ENCODE data around the gene CDKL5.
A peak's percentile ranks its signal among the peaks of the same experiment; 100 is the strongest.

CDKL5 gene

DNA sequence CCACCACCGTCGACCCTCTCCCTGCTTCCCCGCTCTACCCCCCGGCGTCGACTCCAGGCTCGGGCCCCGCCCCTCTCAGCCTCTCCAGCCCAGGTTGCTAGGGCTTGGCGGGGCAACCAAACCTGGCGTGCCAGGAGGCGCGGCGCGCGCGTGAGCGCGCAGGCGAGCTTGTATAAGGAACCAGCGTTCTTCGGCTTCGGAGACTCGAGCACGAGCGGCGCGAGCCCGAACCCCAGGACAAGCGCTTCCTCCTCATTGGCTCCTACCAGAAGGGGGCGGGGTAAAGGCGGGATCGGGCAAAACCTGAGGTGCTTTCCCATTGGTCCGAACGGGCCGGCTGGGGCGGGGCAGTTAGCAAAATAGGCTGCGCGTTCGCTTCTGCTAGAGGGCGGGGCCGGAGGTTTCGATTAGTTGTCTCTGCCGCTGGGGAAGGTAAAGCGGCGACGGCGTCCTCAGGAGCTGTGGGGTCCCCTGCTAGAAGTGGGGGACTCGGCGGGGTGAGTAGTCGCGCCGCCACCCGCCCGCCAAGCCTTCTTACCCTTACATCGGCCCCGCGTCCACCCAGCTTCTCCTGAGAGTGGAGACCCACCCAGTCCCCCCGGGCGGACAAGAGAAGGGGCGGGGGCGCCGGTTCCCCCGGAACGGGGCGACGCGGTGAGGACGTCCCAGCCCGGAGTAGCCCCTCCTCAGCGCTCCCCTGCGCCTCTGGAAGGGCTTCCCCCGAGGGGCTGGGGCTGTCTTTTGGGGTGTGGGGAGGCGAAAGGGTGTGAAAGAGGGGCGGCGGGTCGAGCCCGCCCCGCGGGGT is at the start of gene CDKL5:
Gene CDKL5 (plus strand): TSS at position 410 of the 805 bp plus-strand sequence. CDS start 81,489 bp downstream, outside the sequence.
- H3K4me3 ChIP-seq (ENCODE audit: low read length) = peak within 1 kb of the TSS; percentile 67
- peak; percentile 94 for DNase-seq (ENCODE audit: low read depth)
- TF ChIP-seq, protein P1, sequence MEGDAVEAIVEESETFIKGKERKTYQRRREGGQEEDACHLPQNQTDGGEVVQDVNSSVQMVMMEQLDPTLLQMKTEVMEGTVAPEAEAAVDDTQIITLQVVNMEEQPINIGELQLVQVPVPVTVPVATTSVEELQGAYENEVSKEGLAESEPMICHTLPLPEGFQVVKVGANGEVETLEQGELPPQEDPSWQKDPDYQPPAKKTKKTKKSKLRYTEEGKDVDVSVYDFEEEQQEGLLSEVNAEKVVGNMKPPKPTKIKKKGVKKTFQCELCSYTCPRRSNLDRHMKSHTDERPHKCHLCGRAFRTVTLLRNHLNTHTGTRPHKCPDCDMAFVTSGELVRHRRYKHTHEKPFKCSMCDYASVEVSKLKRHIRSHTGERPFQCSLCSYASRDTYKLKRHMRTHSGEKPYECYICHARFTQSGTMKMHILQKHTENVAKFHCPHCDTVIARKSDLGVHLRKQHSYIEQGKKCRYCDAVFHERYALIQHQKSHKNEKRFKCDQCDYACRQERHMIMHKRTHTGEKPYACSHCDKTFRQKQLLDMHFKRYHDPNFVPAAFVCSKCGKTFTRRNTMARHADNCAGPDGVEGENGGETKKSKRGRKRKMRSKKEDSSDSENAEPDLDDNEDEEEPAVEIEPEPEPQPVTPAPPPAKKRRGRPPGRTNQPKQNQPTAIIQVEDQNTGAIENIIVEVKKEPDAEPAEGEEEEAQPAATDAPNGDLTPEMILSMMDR (conservative IDR thresholded peaks at IDR 0.05; ENCODE audit: low read length) = no peak

DNA sequence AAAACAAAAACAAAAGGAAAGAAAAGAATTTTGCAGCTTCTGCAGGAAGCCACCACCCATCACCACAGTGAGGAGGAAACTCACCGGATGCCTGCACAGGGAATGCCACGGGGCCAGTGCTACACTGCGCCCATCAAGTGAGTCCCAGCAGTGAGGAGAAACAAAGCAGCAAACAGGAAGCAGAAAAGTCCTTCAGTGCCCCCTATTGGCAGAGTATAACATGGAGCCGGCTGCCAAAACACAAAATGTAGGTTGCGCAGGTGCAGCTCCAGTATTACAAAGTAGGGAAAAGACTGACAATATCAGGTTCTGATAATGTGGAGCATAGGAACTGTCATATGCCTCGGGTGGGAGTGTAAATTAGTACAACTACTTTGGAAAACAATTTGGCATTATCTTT is 47.6 kb upstream of the CDKL5 start:
- H3K4me3 ChIP-seq (ENCODE audit: low read length) = no peak overlapping the region
- peak; percentile 18 for DNase-seq (ENCODE audit: low read depth)
- TF ChIP-seq, protein P1 (conservative IDR thresholded peaks at IDR 0.05; ENCODE audit: low read length) = peak; percentile 58

DNA sequence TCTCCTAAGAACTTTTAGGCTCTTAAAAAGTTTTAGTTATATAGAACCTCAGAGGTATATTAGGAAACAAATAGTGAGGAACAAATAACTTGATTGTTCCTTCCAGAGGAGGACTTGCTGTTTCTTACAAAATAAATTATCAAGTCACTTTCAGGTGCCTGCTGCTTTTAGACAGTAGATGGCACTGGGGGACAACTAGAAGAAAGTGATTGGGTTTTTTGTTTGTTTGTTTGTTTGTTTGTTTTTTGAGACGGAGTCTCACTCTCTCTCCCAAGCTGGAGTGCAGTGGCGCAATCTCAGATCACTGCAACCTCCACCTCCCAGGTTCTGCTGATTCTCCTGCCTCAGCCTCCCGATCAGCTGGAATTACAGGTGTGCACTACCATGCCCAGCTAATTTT is 35.4 kb upstream of the CDKL5 start:
- H3K4me3 ChIP-seq (ENCODE audit: low read length) = no peak overlapping the region
- TF ChIP-seq, protein P1 (conservative IDR thresholded peaks at IDR 0.05; ENCODE audit: low read length) = no peak
- no peak for DNase-seq (ENCODE audit: low read depth)

DNA sequence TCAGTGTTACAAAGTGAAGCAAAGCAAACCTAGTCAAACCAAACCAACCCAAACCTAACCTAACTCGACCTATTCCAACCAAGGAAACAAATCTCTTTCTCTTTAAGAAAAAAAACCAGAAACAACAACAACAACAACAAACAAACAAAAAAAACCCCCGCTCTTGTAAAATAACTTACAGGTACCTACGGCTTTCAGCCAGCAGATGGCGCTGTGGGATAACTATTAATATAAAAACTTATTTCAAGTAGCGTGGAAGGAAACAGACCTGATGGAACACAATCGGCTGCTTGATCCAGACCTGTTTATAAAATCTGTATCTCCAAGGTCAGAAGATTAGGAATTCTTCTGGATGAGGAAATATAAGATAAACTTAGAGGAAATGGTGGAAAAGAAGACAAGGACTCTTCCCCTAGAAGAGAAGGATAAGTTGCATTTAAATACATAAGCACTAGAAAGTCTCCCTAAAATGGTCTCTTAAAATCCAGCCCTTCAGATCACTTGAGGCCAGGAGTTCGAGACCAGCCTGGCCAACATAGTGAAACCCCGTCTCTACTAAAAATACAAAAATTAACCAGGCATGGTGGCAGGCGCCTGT is 34.4 kb upstream of the CDKL5 start:
- TF ChIP-seq, protein P1 (conservative IDR thresholded peaks at IDR 0.05; ENCODE audit: low read length) = peak; percentile 64
- peak; percentile 48 for DNase-seq (ENCODE audit: low read depth)
- H3K4me3 ChIP-seq (ENCODE audit: low read length) = no peak overlapping the region

DNA sequence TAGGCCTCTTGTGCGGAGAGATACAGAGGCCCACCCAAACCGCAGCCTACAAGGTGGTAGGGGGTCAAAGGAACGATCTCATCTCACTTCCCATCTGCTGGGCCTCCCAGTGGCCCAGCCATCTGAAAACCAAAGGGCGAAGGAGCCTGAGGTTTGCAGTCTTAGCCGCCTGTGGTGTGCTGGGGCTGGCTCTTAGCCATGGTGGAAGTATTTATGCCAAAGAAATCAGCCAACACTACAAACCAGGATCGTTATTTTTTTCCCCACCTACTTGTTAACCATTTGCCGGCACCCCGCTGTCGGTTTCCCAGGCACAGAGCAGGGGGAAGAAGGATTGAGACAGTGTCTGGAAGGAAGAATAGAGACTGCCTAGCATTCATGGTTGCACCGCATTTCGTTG is 30.9 kb upstream of the CDKL5 start:
- no peak overlapping the region for H3K4me3 ChIP-seq (ENCODE audit: low read length)
- TF ChIP-seq, protein P1 (conservative IDR thresholded peaks at IDR 0.05; ENCODE audit: low read length) = no peak
- no peak for DNase-seq (ENCODE audit: low read depth)

DNA sequence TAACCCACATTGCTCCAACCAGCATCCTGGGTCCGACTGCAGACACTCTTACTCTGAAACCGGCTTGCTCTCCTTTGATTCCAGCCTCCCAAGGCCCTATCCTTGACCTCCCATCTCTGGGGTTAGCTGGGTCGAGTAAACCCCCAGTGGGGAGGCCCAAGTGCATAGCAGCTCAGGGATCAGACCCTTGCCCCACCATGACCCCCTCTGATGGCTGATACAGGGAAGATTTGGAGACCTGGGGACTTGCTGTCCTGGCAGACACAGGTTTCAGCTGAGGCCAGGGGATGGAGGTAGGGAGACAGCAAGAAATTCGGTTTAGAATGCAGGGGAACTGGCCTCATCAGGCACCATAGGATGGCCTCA is 23.6 kb upstream of the CDKL5 start:
- DNase-seq (ENCODE audit: low read depth) = no peak
- TF ChIP-seq, protein P1 (conservative IDR thresholded peaks at IDR 0.05; ENCODE audit: low read length) = no peak
- no peak overlapping the region for H3K4me3 ChIP-seq (ENCODE audit: low read length)

Data from AG10803 (cell line).